Astrocyte (in vitro differentiated cells and primary cell): ENCODE measurements around the gene HLA-F. TPM values are rescaled to one million over a fixed set of nuclear protein-coding genes. Genes with fewer than 3 reads are reported as not detected.

Experiments used
- DNase-seq: peaks from one replicate; pipeline ENCODE4 v3.0.0-alpha.2; 2010; ENCODE audit warnings: low read depth
- FAIRE-seq: peaks from 2 replicates; lab custom pipeline; 2011; peaks lifted over from hg19 to GRCh38; lab: Jason Lieb, UNC
- H2AFZ ChIP-seq: 2 replicates; pipeline ENCODE4 v1.6.0; 2012; ENCODE audit warnings: low read depth, low read length, inconsistent platforms
- H3K27ac ChIP-seq: 2 replicates; pipeline ENCODE4 v1.5.1; 2011; ENCODE audit warnings: low read depth, low read length, inconsistent platforms
- H3K27me3 ChIP-seq: 2 replicates; pipeline ENCODE4 v1.6.0; 2011; ENCODE audit warnings: low read length, inconsistent platforms; ENCODE audit not compliant: insufficient read depth
- H3K36me3 ChIP-seq: 2 replicates; pipeline ENCODE4 v1.5.1; 2011; ENCODE audit warnings: low read length, inconsistent platforms; ENCODE audit not compliant: insufficient read depth
- H3K4me1 ChIP-seq: 2 replicates; pipeline ENCODE4 v1.5.1; 2011; ENCODE audit warnings: low read length, inconsistent platforms; ENCODE audit not compliant: insufficient read depth
- H3K4me2 ChIP-seq: 2 replicates; pipeline ENCODE4 v1.6.0; 2012; ENCODE audit warnings: low read length, inconsistent platforms
- H3K4me3 ChIP-seq: 2 replicates; pipeline ENCODE4 v1.5.1; 2011; ENCODE audit warnings: low read depth, mild to moderate bottlenecking, low read length, inconsistent platforms; ENCODE audit not compliant: insufficient read depth
- H3K79me2 ChIP-seq: 2 replicates; pipeline ENCODE4 v1.6.0; 2012; ENCODE audit warnings: mild to moderate bottlenecking, low read length, inconsistent platforms; ENCODE audit not compliant: insufficient read depth
- H3K9ac ChIP-seq: 2 replicates; pipeline ENCODE4 v1.6.0; 2012; ENCODE audit warnings: mild to moderate bottlenecking, low read length, inconsistent platforms
- H3K9me3 ChIP-seq: 2 replicates; pipeline ENCODE4 v1.5.1; 2012; ENCODE audit warnings: low read depth, mild to moderate bottlenecking, low read length, inconsistent platforms; ENCODE audit not compliant: insufficient read depth
- H4K20me1 ChIP-seq: 2 replicates; pipeline ENCODE4 v1.6.0; 2012; ENCODE audit warnings: low read length, inconsistent platforms; ENCODE audit not compliant: insufficient read depth
- H3K27ac Mint-ChIP-seq: one replicate; pipeline ENCODE4 v1.8.0; 2021; ENCODE audit warnings: mild to moderate bottlenecking, mixed read lengths; ENCODE audit not compliant: unreplicated experiment
- H3K27me3 Mint-ChIP-seq: one replicate; pipeline ENCODE4 v1.8.0; 2021; ENCODE audit warnings: low read depth, mixed read lengths; ENCODE audit not compliant: unreplicated experiment
- H3K36me3 Mint-ChIP-seq: one replicate; pipeline ENCODE4 v1.8.0; 2021; ENCODE audit warnings: low read depth, mixed read lengths; ENCODE audit not compliant: unreplicated experiment
- H3K4me1 Mint-ChIP-seq: one replicate; pipeline ENCODE4 v1.8.0; 2021; ENCODE audit warnings: low read depth, mixed read lengths; ENCODE audit not compliant: unreplicated experiment
- H3K4me3 Mint-ChIP-seq: one replicate; pipeline ENCODE4 v1.8.0; 2021; ENCODE audit warnings: mild to moderate bottlenecking, moderate library complexity, mixed read lengths; ENCODE audit not compliant: unreplicated experiment
- H3K9me3 Mint-ChIP-seq: one replicate; pipeline ENCODE4 v1.8.0; 2021; ENCODE audit warnings: mild to moderate bottlenecking, mixed read lengths; ENCODE audit not compliant: unreplicated experiment
- EZH2 ChIP-seq: IDR thresholded peaks from 2 replicates; pipeline ENCODE4 v1.6.1; 2012; ENCODE audit warnings: mild to moderate bottlenecking, low read length, inconsistent platforms; ENCODE audit not compliant: insufficient read depth
- total RNA-seq: library from RNA; stranded (reverse); gene quantifications from 2 replicates; pipeline ENCODE4 v1.2.1, GENCODE V29; 2021
- TF ChIP-seq, protein P1 (sequence below): IDR thresholded peaks from 2 replicates; pipeline ENCODE4 v1.5.1; 2011; ENCODE audit warnings: low read depth, mild to moderate bottlenecking, inconsistent platforms, low read length, moderate library complexity; ENCODE audit not compliant: insufficient read depth

The HLA-F gene
- total RNA-seq, 1 donor from 2014 or later: 7.4 TPM

DNA sequence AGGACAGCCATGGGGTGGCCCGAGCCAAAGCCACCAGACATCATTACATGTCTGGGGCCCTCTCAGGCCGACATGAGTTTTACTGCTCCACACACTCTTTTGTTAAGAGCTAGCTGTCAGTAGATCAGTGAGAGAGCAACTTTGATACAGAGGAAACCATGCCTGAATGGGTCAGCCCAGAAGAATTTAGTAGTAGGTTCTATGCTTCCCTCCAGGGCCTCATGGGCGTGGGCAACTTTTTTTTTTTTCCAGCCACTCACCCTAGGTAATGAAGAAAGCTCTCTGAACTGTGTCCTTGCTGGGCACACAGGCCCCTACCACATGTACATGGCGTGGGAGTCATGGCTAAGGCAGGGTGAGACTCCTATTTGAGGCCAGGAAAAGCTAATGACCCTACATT is 38.8 kb downstream of the HLA-F start:
- no peak for DNase-seq
- H3K27me3 ChIP-seq: peaks cover 3% of the 10 kb centered on the region
- no peak overlapping the region for H3K27ac Mint-ChIP-seq

DNA sequence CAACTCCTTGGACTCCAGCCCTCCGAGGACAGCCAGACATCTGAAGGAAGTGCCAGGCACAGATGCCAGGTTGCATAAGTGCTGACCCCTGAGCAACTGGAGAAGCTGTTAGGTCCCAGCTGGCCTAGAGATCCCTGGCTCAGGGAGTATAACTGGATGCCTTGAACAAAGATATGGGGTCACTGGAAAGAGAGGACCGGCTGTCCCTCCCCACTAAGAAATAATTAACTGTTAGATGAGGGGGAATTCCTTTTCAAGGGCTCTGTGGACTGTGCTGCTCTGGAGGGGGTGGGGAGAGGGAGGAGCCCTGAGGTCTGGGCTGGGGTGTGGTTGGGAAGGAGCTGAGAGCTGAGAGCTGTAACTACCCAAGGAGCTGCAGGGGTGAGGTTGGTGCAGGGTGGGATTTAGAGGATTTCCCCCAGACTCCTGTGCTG is 39.6 kb downstream of the HLA-F start:
- Histone ChIP-seq H3K4me1 (peaks cover 6% of the 10 kb centered on the region), H2AFZ (no peak overlapping the region), H3K9me3 (no peaks in the 10 kb centered on the region), H3K27ac (no peak overlapping the region), H3K36me3 (no peaks in the 10 kb centered on the region), H3K4me2 (no peak overlapping the region), H3K9ac (no peak overlapping the region), H3K27me3 (no peaks in the 10 kb centered on the region), H3K79me2 (no peaks in the 10 kb centered on the region), H3K4me3 (no peak overlapping the region), H4K20me1 (no peaks in the 10 kb centered on the region)
- no peak for DNase-seq
- H3K27ac Mint-ChIP-seq: no peak overlapping the region
- H3K4me3 Mint-ChIP-seq: no peak overlapping the region
- H3K9me3 Mint-ChIP-seq: peaks cover 5% of the 10 kb centered on the region
- H3K4me1 Mint-ChIP-seq: peaks cover 17% of the 10 kb centered on the region
- H3K27me3 Mint-ChIP-seq: peaks cover 12% of the 10 kb centered on the region
- no peak for FAIRE-seq
- no peaks in the 10 kb centered on the region for H3K36me3 Mint-ChIP-seq
- no peak for TF ChIP-seq EZH2
- TF ChIP-seq, protein P1, sequence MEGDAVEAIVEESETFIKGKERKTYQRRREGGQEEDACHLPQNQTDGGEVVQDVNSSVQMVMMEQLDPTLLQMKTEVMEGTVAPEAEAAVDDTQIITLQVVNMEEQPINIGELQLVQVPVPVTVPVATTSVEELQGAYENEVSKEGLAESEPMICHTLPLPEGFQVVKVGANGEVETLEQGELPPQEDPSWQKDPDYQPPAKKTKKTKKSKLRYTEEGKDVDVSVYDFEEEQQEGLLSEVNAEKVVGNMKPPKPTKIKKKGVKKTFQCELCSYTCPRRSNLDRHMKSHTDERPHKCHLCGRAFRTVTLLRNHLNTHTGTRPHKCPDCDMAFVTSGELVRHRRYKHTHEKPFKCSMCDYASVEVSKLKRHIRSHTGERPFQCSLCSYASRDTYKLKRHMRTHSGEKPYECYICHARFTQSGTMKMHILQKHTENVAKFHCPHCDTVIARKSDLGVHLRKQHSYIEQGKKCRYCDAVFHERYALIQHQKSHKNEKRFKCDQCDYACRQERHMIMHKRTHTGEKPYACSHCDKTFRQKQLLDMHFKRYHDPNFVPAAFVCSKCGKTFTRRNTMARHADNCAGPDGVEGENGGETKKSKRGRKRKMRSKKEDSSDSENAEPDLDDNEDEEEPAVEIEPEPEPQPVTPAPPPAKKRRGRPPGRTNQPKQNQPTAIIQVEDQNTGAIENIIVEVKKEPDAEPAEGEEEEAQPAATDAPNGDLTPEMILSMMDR: no peak

More for the DNA sequence above, 38.8 kb downstream of the HLA-F start:
- H3K4me3 ChIP-seq: no peak overlapping the region
- no peak for FAIRE-seq
- TF ChIP-seq EZH2: no peak
- TF ChIP-seq, protein P1: no peak
- H2AFZ ChIP-seq: no peak overlapping the region
- no peak overlapping the region for H3K9ac ChIP-seq
- H3K36me3 ChIP-seq: no peaks in the 10 kb centered on the region
- no peaks in the 10 kb centered on the region for H4K20me1 ChIP-seq
- H3K4me3 Mint-ChIP-seq: no peak overlapping the region
- H3K79me2 ChIP-seq: no peaks in the 10 kb centered on the region
- peaks cover 5% of the 10 kb centered on the region for H3K27me3 Mint-ChIP-seq
- no peaks in the 10 kb centered on the region for H3K36me3 Mint-ChIP-seq
- H3K9me3 ChIP-seq: no peaks in the 10 kb centered on the region
- H3K4me1 Mint-ChIP-seq: peaks cover 17% of the 10 kb centered on the region
- H3K9me3 Mint-ChIP-seq: peaks cover 4% of the 10 kb centered on the region
- peaks cover 6% of the 10 kb centered on the region for H3K4me1 ChIP-seq
- no peak overlapping the region for H3K4me2 ChIP-seq
- no peak overlapping the region for H3K27ac ChIP-seq

DNA sequence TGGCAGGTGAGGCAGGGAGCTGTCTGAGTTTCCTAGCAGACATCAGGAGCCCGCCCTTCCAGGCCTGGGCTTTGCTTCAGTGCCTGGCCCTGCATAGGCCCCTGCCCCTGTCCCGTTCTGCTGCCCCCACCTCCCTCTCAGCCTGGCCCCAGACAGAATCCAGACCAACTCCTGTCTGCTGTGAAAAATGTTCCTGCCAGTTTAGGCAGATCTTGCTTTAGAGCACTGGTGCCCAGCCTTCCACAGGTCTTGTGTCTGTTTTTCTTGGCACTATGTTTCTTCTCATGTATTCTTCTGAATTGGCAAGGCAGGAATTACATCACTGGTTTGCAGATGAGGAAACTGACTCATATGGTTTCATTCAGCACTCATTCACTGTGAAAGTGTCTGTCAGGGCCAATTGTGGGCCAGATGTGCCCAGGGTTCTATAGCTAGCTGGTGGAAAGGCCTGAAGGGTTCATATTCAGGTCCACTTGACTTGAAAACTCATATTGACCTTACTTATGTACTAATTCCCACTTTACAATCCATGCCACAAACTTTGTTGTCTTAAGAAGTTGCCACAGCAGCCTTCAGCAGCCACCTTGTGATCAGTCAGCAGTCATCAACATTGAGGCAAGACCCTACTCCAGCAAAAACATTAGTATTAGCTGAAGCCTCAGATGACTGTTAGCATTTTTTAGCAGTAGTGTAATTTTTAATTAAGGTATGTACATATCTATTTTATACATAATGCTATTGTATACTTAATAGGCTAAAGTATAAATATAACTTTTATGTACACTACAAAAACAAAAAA is 40.5 kb downstream of the HLA-F start:
- H3K36me3 ChIP-seq: no peaks in the 10 kb centered on the region
- no peak overlapping the region for H2AFZ ChIP-seq
- H3K9me3 Mint-ChIP-seq: peaks cover 5% of the 10 kb centered on the region
- no peak overlapping the region for H3K4me3 ChIP-seq
- H3K27me3 ChIP-seq: no peaks in the 10 kb centered on the region
- no peak overlapping the region for H3K9ac ChIP-seq
- TF ChIP-seq EZH2: no peak
- TF ChIP-seq, protein P1: no peak
- peaks cover 20% of the 10 kb centered on the region for H3K27me3 Mint-ChIP-seq
- H3K36me3 Mint-ChIP-seq: no peaks in the 10 kb centered on the region
- no peak overlapping the region for H3K27ac ChIP-seq
- H3K4me3 Mint-ChIP-seq: no peak overlapping the region
- peaks cover 17% of the 10 kb centered on the region for H3K4me1 Mint-ChIP-seq
- H3K27ac Mint-ChIP-seq: peak overlapping the region; percentile 34
- H4K20me1 ChIP-seq: no peaks in the 10 kb centered on the region
- no peak for FAIRE-seq
- peaks cover 6% of the 10 kb centered on the region for H3K4me1 ChIP-seq
- H3K4me2 ChIP-seq: peak overlapping the region; percentile 5
- peak; percentile 67 for DNase-seq
- no peaks in the 10 kb centered on the region for H3K9me3 ChIP-seq
- H3K79me2 ChIP-seq: no peaks in the 10 kb centered on the region
